Activated naive CD4-positive, alpha-beta T cell treated with anti-CD3 and anti-CD28 coated beads, Interleukin-2, amount 50 U/mL, for 72 hours (primary cell): Measurements from ENCODE around the gene MAP7D1. TPM values are rescaled to one million over a fixed set of nuclear protein-coding genes. Genes with fewer than 3 reads are reported as not detected.
"Not testable (repeated sequence)": the region's sequence is repeated elsewhere in the genome, so short reads cannot be mapped to it uniquely, and the experiment has no call there.

Source experiments
- ATAC-seq, 2 donors: fragments of 150-1000 bp; cut with Tn5 transposase; 2 replicates each; pipeline ENCODE4 v1.10.0; 2021; ENCODE audit warnings: mild to moderate bottlenecking in 2 of 2, moderate library complexity in 2 of 2
- DNase-seq, 2 donors: peaks; one replicate each; pipeline ENCODE4 v3.0.0; 2021 to 2022; ENCODE audit warnings: low spot score in 2 of 2
- H3K27ac Mint-ChIP-seq, 2 donors: one replicate each; pipeline ENCODE4 v1.8.0; 2022; ENCODE audit warnings: mild to moderate bottlenecking in 2 of 2, mixed read lengths in 2 of 2
- H3K36me3 Mint-ChIP-seq, 2 donors: one replicate each; pipeline ENCODE4 v1.8.0; 2022; ENCODE audit warnings: mixed read lengths in 2 of 2
- H3K9me3 Mint-ChIP-seq, 2 donors: one replicate each; pipeline ENCODE4 v1.8.0; 2022; ENCODE audit warnings: mixed read lengths in 2 of 2
- total RNA-seq, 2 donors: library from RNA; stranded (reverse); gene quantifications; one replicate each; pipeline ENCODE4 v1.2.3, GENCODE V29; 2022

Gene MAP7D1
- total RNA-seq, 2 donors from 2014 or later = 112 to 169 TPM

DNA sequence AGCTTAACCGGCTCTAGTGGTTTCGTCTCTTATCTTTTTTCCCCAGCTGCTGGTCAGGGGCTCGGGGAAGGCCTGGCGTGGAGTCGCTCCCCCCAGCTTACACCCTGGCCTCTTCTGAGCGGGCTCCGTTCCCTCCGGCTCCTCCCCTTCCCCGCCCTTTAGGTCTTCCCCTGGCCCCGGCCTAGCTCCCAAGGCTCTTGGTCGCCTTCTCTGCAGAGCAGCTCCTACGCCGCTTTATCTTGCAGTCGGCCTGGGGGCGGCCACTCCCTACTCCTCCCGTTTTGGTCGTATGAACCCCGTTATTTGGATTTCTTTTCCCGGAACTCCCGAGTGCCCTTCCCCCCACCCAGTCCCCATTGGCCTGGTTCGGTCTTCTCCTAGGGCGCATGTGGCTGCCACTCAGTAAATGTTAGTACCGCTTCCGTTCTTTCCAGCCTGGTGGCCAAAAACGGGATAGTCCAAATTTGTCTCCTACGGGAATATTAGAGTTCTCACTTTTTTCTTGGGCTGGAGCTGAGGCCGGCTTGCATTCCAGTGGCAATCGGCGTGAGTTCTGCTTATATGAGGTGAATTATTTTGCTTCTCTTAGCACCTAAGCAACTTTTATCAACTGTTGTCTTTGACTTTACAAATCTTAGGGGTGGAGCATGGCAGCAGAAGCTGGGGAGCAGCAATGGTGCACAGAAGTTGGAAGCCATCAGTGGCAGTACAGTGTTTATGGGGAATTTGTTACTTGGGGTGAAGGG, 68.8 kb downstream of the MAP7D1 start:
- Mint-ChIP-seq H3K27ac (peak overlapping the region; percentile 98 to 99), H3K36me3 (peaks cover 29% of the 10 kb centered on the region in 2 donors)
- ATAC-seq = peak; percentile 69 to 73

DNA sequence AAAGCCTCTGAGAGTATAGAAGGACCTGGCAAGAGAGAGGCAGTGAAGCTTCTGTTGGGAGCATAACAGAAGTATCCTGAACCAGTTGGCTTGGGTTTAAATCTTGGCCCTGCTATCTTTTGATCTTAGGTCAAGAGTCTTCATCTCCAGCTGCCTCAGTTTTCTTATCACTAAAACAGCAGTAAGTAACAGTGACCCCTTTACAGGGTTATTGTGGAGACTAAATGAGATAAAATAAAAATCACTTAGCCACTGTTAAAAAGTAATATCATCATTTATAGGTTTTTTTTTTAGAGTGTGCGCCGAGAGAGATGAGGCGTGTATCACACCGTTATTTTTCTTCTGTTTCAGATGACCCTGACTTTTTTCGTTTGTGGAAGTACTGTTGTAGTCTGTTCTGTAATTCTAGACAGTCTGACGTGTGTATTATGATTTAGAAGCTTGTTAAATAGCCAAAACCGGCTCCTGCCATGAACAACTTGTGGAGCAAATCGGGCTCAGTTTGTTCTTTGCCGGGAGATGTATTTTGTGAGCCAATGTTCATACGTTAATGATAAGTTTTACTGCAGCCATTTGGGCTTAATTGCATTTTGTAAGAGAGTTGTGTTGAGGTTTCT, 69.4 kb downstream of the MAP7D1 start:
- Mint-ChIP-seq H3K27ac (peak overlapping the region; percentile 98 to 99), H3K36me3 (peaks cover 29% of the 10 kb centered on the region in 2 donors), H3K9me3 (no peaks in the 10 kb centered on the region)
- ATAC-seq = no peak
- no peak for DNase-seq

More for the DNA sequence above, 68.8 kb downstream of the MAP7D1 start:
- no peak for DNase-seq
- H3K9me3 Mint-ChIP-seq = no peaks in the 10 kb centered on the region

DNA sequence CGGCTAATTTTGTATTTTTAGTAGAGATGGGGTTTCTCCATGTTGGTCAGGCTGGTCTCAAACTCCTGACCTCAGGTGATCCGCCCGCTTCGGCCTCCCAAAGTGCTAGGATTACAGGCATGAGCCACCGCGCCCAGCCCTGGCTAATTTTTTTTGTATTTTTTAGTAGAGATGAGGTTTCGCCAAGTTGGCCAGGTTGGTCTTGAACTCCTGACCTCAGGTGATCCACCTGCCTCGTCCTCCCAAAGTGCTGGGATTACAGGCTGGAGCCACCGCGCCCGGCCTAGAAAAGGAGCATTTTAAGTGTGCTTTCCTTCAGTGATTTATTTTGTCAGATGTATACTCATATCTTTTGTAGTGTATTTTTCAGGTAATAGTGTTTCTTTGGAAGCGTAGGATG, 74.3 kb downstream of the MAP7D1 start:
- not testable (repeated sequence) for ATAC-seq, H3K27ac Mint-ChIP-seq, DNase-seq, H3K9me3 Mint-ChIP-seq
- H3K36me3 Mint-ChIP-seq = peaks cover 15 to 39% of the 10 kb centered on the region in 2 donors

Other genes with a start within 250 kb of the MAP7D1 start
- gene AGO3, start 225.1 kb upstream of the MAP7D1 start, total RNA-seq = 10 to 100 TPM; 32.9 to 43.6 TPM
- gene TEKT2, start 72.1 kb upstream of the MAP7D1 start, total RNA-seq = under 1 TPM in 1 of 2 donors, not detected in 1; 0.27 TPM
- 10 to 100 TPM; 19.5 to 48.3 TPM for gene ADPRS, start 67.3 kb upstream of the MAP7D1 start, total RNA-seq
- gene COL8A2, start 30.9 kb upstream of the MAP7D1 start, total RNA-seq = under 1 TPM; 0.11 to 0.23 TPM
- 10 to 100 TPM; 43.7 to 55.3 TPM for gene TRAPPC3, start 6.7 kb upstream of the MAP7D1 start, total RNA-seq
- gene THRAP3, start 68.3 kb downstream of the MAP7D1 start, total RNA-seq = 100 to 1,000 TPM in 1 of 2 donors, 10 to 100 TPM in 1; 96.2 to 153 TPM
- gene SH3D21, start 150.2 kb downstream of the MAP7D1 start, total RNA-seq = 10 to 100 TPM in 1 of 2 donors, 1 to 10 TPM in 1; 4.4 to 47.1 TPM
- 1 to 10 TPM; 2.0 to 4.2 TPM for gene EVA1B, start 167.5 kb downstream of the MAP7D1 start, total RNA-seq
- 10 to 100 TPM; 25.9 to 42.0 TPM for gene STK40, start 229.8 kb downstream of the MAP7D1 start, total RNA-seq
- 10 to 100 TPM; 34.3 to 34.6 TPM for gene LSM10, start 241.7 kb downstream of the MAP7D1 start, total RNA-seq